Transverse colon (tissue), 4 donors: ENCODE data around the gene ITGA7. TPM values are rescaled to one million over a fixed set of nuclear protein-coding genes. Genes with fewer than 3 reads are reported as not detected.

Experiments
- DNase-seq: peaks from one replicate; pipeline ENCODE4 v3.0.0-alpha.2; 2019
- H3K27ac ChIP-seq, 4 donors: fragments of 200-600 bp; sonication (generic); 2 replicates each; pipeline ENCODE4 v1.5.1; 2016 to 2018; ENCODE audit warnings: inconsistent platforms in 4 of 4
- H3K27me3 ChIP-seq: fragments of 200-600 bp; sonication (generic); 2 replicates; pipeline ENCODE4 v1.5.1; 2017; ENCODE audit warnings: inconsistent platforms
- H3K36me3 ChIP-seq, 4 donors: fragments of 200-600 bp; sonication (generic); 2 replicates each; pipeline ENCODE4 v1.5.1; 2017 to 2019; ENCODE audit warnings: inconsistent platforms in 4 of 4
- H3K4me1 ChIP-seq, 4 donors: fragments of 200-600 bp; sonication (generic); 2 replicates each; pipeline ENCODE4 v1.5.1; 2017 to 2020; ENCODE audit warnings: inconsistent platforms in 4 of 4
- H3K4me3 ChIP-seq, 4 donors: fragments of 200-600 bp; sonication (generic); 1 replicate in 1 of 4; 2 replicates in 3 of 4; pipeline versions ENCODE4 v1.5.1 to v1.6.1; 2017 to 2019; ENCODE audit warnings: inconsistent platforms in 4 of 4
- H3K9me3 ChIP-seq, 2 donors: fragments of 200-600 bp; sonication (generic); 2 replicates each; pipeline ENCODE4 v1.5.1; 2017 to 2019; ENCODE audit warnings: inconsistent platforms in 2 of 2
- EP300 ChIP-seq: sonication (generic); formaldehyde crosslinking; IDR thresholded peaks from one replicate; pipeline ENCODE4 v1.6.1; 2017; ENCODE audit warnings: antibody characterized with exemption, low read depth
- POLR2A ChIP-seq: fragments of 450-650 bp; IDR thresholded peaks from one replicate; pipeline ENCODE4 v1.6.1; 2016; ENCODE audit warnings: antibody characterized with exemption, mild to moderate bottlenecking, moderate library complexity
- POLR2AphosphoS5 ChIP-seq, 3 donors: sonication (generic); formaldehyde crosslinking; IDR thresholded peaks; one replicate each; pipeline ENCODE4 v1.6.1; 2016; ENCODE audit warnings: antibody characterized with exemption in 3 of 3
- WGBS, 2 donors: methylation state at CpG; one replicate each; pipeline ENCODE4 v1.1.5; 2018; ENCODE audit warnings: low coverage in 1 of 2; 5-methylcytosine and 5-hydroxymethylcytosine counted together
- in situ Hi-C, 4 donors: fragments of 200-750 bp; cut with MboI; loops; one replicate each; pipeline versions ENCODE4 v1.15.0 to v1.15.1; 2017; ENCODE audit warnings: low sequenced_read_pairs in 3 of 4, low pct_ligation_motif_present in 1 of 4, low pct_unique_long_range_greater_than_20kb in 1 of 4
- intact Hi-C: fragments of 100-400 bp; cut with DNase I; formaldehyde crosslinking; loops from one replicate; pipeline ENCODE4 v1.15.1; 2023; ENCODE audit warnings: low total_unique reads
- total RNA-seq, 4 donors: library from RNA; depleted of rRNA; stranded (reverse); fragments of >200 nt; gene quantifications; one replicate each; pipeline ENCODE4 v1.1.0, GENCODE V29; 2016
- TF ChIP-seq, protein P1 (sequence below), 5 experiments: fragments of 200-600 bp in 3 of 5; fragments of 450-650 bp in 2 of 5; sonication (generic) in 3 of 5; IDR thresholded peaks; 1 replicate in 2 of 5; 2 replicates in 3 of 5; pipeline ENCODE4 v1.5.1; 2016 to 2017; ENCODE audit warnings: antibody characterized with exemption in 5 of 5, inconsistent platforms in 3 of 5, mild to moderate bottlenecking in 2 of 5, moderate library complexity in 1 of 5

The ITGA7 gene
- total RNA-seq, 4 donors from 2014 or later, result 14.4 to 125 (median 23.6) TPM

DNA sequence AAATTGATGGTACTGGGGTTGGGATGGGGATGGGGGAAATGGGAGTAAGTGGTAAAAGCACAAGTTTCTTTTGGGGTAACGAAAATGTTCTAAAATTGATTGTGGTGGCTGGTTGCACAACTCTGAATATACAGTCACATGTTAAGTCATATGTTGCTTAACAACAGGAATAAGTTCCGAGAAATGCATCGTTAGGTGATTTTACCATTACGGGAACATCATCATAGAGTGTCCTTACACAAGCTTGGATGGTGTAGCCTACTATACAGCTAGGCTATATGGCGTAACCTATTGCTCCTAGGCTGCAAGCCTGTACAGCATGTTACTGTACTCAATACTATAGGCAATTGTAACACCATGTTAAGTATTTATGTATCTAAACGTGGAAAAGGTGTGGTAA lies 31.0 kb downstream of the ITGA7 start:
- intact Hi-C loops (no loop called here), in situ Hi-C loops (no loop called here)
- 57 to 89% methylated on average over 6 of the region's 6 CpGs for WGBS, 2 donors
- DNase-seq, result no peak
- Histone ChIP-seq H3K4me1 (peaks cover 4 to 40% (median 13%) of the 10 kb centered on the region in 4 donors), H3K36me3 (no peaks in the 10 kb centered on the region), H3K27me3 (no peaks in the 10 kb centered on the region), H3K4me3 (no peak overlapping the region), H3K27ac (no peak overlapping the region), H3K9me3 (no peaks in the 10 kb centered on the region)
- TF ChIP-seq POLR2A (no peak), POLR2AphosphoS5 (IDR thresholded peaks at IDR 0.05) (no peak), EP300 (no peak)
- TF ChIP-seq, protein P1, sequence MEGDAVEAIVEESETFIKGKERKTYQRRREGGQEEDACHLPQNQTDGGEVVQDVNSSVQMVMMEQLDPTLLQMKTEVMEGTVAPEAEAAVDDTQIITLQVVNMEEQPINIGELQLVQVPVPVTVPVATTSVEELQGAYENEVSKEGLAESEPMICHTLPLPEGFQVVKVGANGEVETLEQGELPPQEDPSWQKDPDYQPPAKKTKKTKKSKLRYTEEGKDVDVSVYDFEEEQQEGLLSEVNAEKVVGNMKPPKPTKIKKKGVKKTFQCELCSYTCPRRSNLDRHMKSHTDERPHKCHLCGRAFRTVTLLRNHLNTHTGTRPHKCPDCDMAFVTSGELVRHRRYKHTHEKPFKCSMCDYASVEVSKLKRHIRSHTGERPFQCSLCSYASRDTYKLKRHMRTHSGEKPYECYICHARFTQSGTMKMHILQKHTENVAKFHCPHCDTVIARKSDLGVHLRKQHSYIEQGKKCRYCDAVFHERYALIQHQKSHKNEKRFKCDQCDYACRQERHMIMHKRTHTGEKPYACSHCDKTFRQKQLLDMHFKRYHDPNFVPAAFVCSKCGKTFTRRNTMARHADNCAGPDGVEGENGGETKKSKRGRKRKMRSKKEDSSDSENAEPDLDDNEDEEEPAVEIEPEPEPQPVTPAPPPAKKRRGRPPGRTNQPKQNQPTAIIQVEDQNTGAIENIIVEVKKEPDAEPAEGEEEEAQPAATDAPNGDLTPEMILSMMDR (IDR thresholded peaks at IDR 0.05), result no peak

DNA sequence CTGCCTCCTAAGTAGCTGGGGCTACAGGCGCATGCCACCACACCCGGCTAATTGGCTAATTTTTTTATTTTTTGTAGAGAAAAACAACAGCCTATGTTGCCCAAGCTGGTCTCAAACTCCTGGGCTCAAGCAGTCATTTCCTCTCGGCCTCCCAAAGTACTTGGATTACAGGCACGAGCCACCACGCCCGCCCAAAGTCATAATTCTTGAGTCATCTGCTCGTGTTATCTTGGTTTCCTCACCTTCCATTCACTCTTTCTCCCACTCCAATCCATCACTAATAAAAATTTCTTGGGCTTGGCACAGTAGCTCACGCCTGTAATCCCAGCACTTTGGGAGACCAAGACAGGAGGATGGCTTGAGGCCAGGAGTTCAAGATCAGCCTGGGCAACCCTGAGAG lies 32.0 kb downstream of the ITGA7 start:
- peak; percentile 56 for DNase-seq
- peak overlapping the region in 1 of 4 donors; percentile 25 for H3K27ac ChIP-seq
- peaks cover 0 to 37% (median 10%) of the 10 kb centered on the region in 4 donors for H3K4me1 ChIP-seq
- intact Hi-C loops, result no loop called here
- H3K9me3 ChIP-seq, result no peaks in the 10 kb centered on the region
- in situ Hi-C loops, result no loop called here
- no peaks in the 10 kb centered on the region for H3K36me3 ChIP-seq
- TF ChIP-seq EP300 (no peak), POLR2AphosphoS5 (IDR thresholded peaks at IDR 0.05) (no peak), POLR2A (no peak)
- WGBS, 2 donors, result 47 to 55% methylated on average over 3 to 8 of the region's 8 CpGs
- H3K4me3 ChIP-seq, result no peak overlapping the region
- no peaks in the 10 kb centered on the region for H3K27me3 ChIP-seq

DNA sequence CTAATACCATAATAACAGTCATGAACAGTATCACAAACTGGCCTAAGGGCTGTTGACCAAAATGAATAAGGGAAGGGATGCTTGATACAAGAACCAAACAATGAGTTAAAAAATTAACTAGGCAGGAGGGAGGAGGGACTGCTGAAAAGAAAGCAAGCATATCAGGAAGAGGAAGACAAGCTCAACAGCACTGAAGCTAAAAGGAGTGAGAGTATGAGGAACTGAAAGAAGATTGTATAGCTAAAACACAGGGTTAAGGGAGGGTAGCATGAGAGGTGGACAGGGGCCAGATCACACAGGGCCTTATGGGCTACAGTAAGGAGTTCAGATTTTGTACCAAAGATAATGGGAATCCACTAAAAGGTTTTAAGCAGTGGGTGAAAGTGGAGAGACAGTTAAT lies 34.1 kb downstream of the ITGA7 start:
- Histone ChIP-seq H3K27me3 (no peaks in the 10 kb centered on the region), H3K9me3 (no peaks in the 10 kb centered on the region), H3K27ac (peak overlapping the region; percentile 19 to 40 (median 24)), H3K36me3 (no peaks in the 10 kb centered on the region), H3K4me3 (no peak overlapping the region), H3K4me1 (peaks cover 0 to 46% (median 13%) of the 10 kb centered on the region in 4 donors)
- DNase-seq, result no peak
- TF ChIP-seq, protein P1 (IDR thresholded peaks at IDR 0.05), result no peak
- TF ChIP-seq POLR2AphosphoS5 (IDR thresholded peaks at IDR 0.05) (no peak), POLR2A (no peak), EP300 (no peak)
- in situ Hi-C loops, result no loop called here
- intact Hi-C loops, result no loop called here

DNA sequence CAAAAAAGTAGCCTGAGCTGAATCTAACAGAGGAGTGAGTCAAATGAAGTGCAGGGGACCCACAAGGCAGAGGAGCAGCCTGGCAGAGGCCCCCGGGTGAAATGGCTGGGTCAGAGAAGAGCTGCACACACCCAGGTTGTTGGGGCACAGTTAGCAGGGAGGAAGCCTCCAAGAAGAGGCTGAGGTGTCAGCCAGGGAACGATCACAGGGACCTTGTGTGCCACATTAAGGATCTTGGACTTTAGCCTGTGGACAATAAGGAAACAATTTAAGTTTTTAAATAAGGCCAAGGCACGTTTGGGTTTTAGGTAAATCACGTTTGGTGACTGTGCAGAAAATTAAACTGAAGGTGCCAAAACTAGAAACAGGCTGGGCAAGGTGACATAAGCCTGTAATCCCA lies 36.0 kb downstream of the ITGA7 start:
- 31 to 59% methylated on average over 3 to 4 of the region's 4 CpGs for WGBS, 2 donors
- H3K4me3 ChIP-seq, result no peak overlapping the region
- no peaks in the 10 kb centered on the region for H3K9me3 ChIP-seq
- TF ChIP-seq POLR2AphosphoS5 (IDR thresholded peaks at IDR 0.05), result peak in 1 of 3 donors; percentile 29
- TF ChIP-seq POLR2A, result no peak
- intact Hi-C loops (no loop called here), in situ Hi-C loops (no loop called here)
- no peaks in the 10 kb centered on the region for H3K27me3 ChIP-seq
- peak; percentile 57 for DNase-seq
- H3K27ac ChIP-seq, result peak overlapping the region; percentile 54 to 73 (median 68)
- H3K36me3 ChIP-seq, result no peaks in the 10 kb centered on the region
- H3K4me1 ChIP-seq, result peaks cover 0 to 46% (median 13%) of the 10 kb centered on the region in 4 donors

DNA sequence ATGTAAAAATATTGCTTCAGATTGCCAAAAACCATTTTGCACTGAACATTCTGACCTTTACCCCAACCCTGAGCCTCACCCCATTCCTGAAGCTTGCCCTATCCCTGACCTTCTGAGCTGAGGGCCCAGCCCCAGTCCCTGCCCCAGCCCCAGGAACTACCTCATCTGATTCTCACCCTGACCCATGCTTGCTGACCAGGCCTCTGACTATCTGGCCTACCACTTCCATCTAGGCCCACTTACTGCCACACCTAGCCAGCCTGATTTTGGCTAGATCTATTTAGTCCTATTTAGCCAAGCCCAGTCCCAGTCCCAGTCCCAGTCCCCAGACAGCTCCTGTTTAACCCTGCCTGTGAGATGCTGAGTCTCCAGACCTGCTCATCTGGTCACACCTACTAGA lies 37.4 kb downstream of the ITGA7 start:
- in situ Hi-C loops, result no loop called here
- Histone ChIP-seq H3K9me3 (no peaks in the 10 kb centered on the region), H3K4me3 (no peak overlapping the region), H3K4me1 (peaks cover 0 to 38% (median 13%) of the 10 kb centered on the region in 4 donors), H3K27me3 (no peaks in the 10 kb centered on the region), H3K36me3 (no peaks in the 10 kb centered on the region), H3K27ac (peak overlapping the region in 2 of 4 donors; percentile 49 to 67)
- DNase-seq, result peak; percentile 32
- intact Hi-C loops, result no loop called here
- TF ChIP-seq EP300 (no peak), POLR2AphosphoS5 (IDR thresholded peaks at IDR 0.05) (no peak), POLR2A (no peak)
- TF ChIP-seq, protein P1 (IDR thresholded peaks at IDR 0.05), result no peak
